MM.1S (cell line): Measurements from ENCODE around the gene GLRA3.

Source experiments
- DNase-seq: peaks from one replicate; pipeline ENCODE4 v3.0.0-alpha.2; 2015
- H2AFZ ChIP-seq: fragments of 300-600 bp; sonication (generic); 2 replicates; pipeline ENCODE4 v1.6.0; 2016; ENCODE audit warnings: antibody characterized with exemption, low read length
- H3F3A ChIP-seq: fragments of 300-600 bp; sonication (generic); 2 replicates; pipeline ENCODE4 v1.6.1; 2016; ENCODE audit warnings: mild to moderate bottlenecking, antibody characterized with exemption, low read length, moderate library complexity, mixed read lengths; ENCODE audit not compliant: insufficient read depth
- H3K27ac ChIP-seq: fragments of 300-600 bp; sonication (generic); 2 replicates; pipeline ENCODE4 v1.5.1; 2016; ENCODE audit warnings: mild to moderate bottlenecking, low read length
- H3K27me3 ChIP-seq: fragments of 300-600 bp; sonication (generic); replicated peaks from 2 replicates; pipeline ENCODE4 v1.6.0; 2016; ENCODE audit warnings: low read length; ENCODE audit not compliant: insufficient read depth
- H3K36me3 ChIP-seq: fragments of 300-600 bp; sonication (generic); replicated peaks from 2 replicates; pipeline ENCODE4 v1.6.1; 2016; ENCODE audit warnings: mild to moderate bottlenecking, low read length, mixed read lengths; ENCODE audit not compliant: insufficient read depth
- H3K4me1 ChIP-seq: fragments of 300-600 bp; sonication (generic); 2 replicates; pipeline ENCODE4 v1.6.1; 2016; ENCODE audit warnings: low read length, mixed read lengths
- H3K4me2 ChIP-seq: fragments of 300-600 bp; sonication (generic); 2 replicates; pipeline ENCODE4 v1.6.0; 2016; ENCODE audit warnings: low read depth, low read length
- H3K4me3 ChIP-seq: fragments of 300-600 bp; sonication (generic); 2 replicates; pipeline ENCODE4 v1.5.1; 2016; ENCODE audit warnings: low read length, mixed read lengths
- H3K79me2 ChIP-seq: fragments of 300-600 bp; sonication (generic); 2 replicates; pipeline ENCODE4 v1.6.1; 2016; ENCODE audit warnings: mixed run types, low read length, mixed read lengths
- H3K9ac ChIP-seq: fragments of 300-600 bp; sonication (generic); 2 replicates; pipeline ENCODE4 v1.6.1; 2016; ENCODE audit warnings: low read length, mixed read lengths
- H3K9me2 ChIP-seq: fragments of 300-600 bp; sonication (generic); replicated peaks from 2 replicates; pipeline ENCODE4 v1.6.1; 2016; ENCODE audit warnings: mild to moderate bottlenecking, low read length, mixed read lengths; ENCODE audit not compliant: insufficient read depth
- H3K9me3 ChIP-seq: fragments of 300-600 bp; sonication (generic); replicated peaks from 2 replicates; pipeline ENCODE4 v1.6.1; 2016; ENCODE audit warnings: mild to moderate bottlenecking, low read length, mixed read lengths; ENCODE audit not compliant: insufficient read depth
- H4K20me1 ChIP-seq: fragments of 300-600 bp; sonication (generic); 2 replicates; pipeline ENCODE4 v1.6.1; 2016; ENCODE audit warnings: mild to moderate bottlenecking, low read length, moderate library complexity, mixed read lengths; ENCODE audit not compliant: insufficient read depth
- EZH2 ChIP-seq: fragments of 300-600 bp; sonication (generic); optimal IDR thresholded peaks from 2 replicates; pipeline ENCODE3; 2017; ENCODE audit warnings: low read depth, mild to moderate bottlenecking, antibody characterized with exemption, low read length, mixed read lengths
- EZH2phosphoT487 ChIP-seq: fragments of 300-600 bp; sonication (generic); IDR thresholded peaks from 2 replicates; pipeline ENCODE4 v1.6.1; 2018; ENCODE audit warnings: antibody characterized with exemption, low read length
- TF ChIP-seq, protein P1 (sequence below): fragments of 300-600 bp; sonication (generic); IDR thresholded peaks from 2 replicates; pipeline ENCODE4 v1.5.1; 2016; ENCODE audit warnings: antibody characterized with exemption, low read length, mixed read lengths

GLRA3 gene

DNA sequence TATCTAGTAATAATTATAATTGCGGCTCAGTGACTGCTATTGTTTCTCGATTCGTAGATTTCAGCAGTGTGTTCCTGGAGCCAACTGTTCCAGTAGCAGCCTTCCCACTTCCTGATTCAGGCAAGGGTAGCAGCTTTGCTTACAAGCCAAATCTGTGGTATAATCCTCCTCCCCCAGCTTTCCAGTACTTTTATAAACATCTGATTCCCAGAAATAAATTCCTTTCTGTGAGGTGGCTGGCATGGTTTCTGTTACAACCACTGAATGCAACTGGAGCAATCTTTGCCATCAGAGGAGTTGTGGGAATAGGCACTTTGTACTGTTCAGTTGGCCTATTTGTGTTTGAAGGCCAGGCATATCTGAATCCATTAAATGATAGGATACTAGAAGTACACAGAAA, 80.0 kb downstream of the GLRA3 start:
- no peaks in the 10 kb centered on the region for H3K9me3 ChIP-seq
- no peaks in the 10 kb centered on the region for H3F3A ChIP-seq
- no peaks in the 10 kb centered on the region for H3K36me3 ChIP-seq
- H3K4me1 ChIP-seq: no peaks in the 10 kb centered on the region
- H3K27me3 ChIP-seq: no peaks in the 10 kb centered on the region
- H2AFZ ChIP-seq: no peak overlapping the region
- H3K4me2 ChIP-seq: no peak overlapping the region
- no peaks in the 10 kb centered on the region for H3K79me2 ChIP-seq
- no peaks in the 10 kb centered on the region for H3K9me2 ChIP-seq
- no peaks in the 10 kb centered on the region for H4K20me1 ChIP-seq
- no peak for DNase-seq
- TF ChIP-seq EZH2 (no peak), EZH2phosphoT487 (no peak)
- TF ChIP-seq, protein P1, sequence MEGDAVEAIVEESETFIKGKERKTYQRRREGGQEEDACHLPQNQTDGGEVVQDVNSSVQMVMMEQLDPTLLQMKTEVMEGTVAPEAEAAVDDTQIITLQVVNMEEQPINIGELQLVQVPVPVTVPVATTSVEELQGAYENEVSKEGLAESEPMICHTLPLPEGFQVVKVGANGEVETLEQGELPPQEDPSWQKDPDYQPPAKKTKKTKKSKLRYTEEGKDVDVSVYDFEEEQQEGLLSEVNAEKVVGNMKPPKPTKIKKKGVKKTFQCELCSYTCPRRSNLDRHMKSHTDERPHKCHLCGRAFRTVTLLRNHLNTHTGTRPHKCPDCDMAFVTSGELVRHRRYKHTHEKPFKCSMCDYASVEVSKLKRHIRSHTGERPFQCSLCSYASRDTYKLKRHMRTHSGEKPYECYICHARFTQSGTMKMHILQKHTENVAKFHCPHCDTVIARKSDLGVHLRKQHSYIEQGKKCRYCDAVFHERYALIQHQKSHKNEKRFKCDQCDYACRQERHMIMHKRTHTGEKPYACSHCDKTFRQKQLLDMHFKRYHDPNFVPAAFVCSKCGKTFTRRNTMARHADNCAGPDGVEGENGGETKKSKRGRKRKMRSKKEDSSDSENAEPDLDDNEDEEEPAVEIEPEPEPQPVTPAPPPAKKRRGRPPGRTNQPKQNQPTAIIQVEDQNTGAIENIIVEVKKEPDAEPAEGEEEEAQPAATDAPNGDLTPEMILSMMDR: no peak
- H3K27ac ChIP-seq: no peak overlapping the region
- H3K9ac ChIP-seq: no peak overlapping the region
- no peak overlapping the region for H3K4me3 ChIP-seq

DNA sequence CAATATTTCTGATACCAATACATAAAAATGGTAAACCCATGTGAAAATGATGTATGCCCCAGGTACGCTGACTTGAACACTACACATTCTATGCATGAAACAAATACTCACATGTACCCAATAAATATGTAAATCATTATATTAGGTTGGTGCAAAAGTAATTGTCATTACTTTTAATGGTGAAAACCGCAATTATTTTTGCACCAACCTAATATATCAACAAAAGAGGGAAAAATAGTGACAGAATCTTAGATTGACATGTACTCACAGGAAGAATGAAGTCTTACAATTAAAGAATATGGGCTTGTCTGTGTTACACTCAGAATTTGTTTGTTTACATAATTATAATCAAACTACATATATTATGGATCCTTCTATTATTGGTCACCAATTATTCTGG, 82.3 kb downstream of the GLRA3 start:
- no peak overlapping the region for H3K27ac ChIP-seq
- H3K9me2 ChIP-seq: no peaks in the 10 kb centered on the region
- H3K4me2 ChIP-seq: no peak overlapping the region
- no peaks in the 10 kb centered on the region for H3K27me3 ChIP-seq
- no peaks in the 10 kb centered on the region for H4K20me1 ChIP-seq
- no peaks in the 10 kb centered on the region for H3K4me1 ChIP-seq
- no peaks in the 10 kb centered on the region for H3K9me3 ChIP-seq
- no peak overlapping the region for H3K4me3 ChIP-seq
- H2AFZ ChIP-seq: no peak overlapping the region
- H3F3A ChIP-seq: no peaks in the 10 kb centered on the region
- TF ChIP-seq EZH2phosphoT487 (no peak), EZH2 (no peak)
- TF ChIP-seq, protein P1: no peak
- H3K9ac ChIP-seq: no peak overlapping the region
- H3K79me2 ChIP-seq: no peaks in the 10 kb centered on the region
- DNase-seq: no peak
- H3K36me3 ChIP-seq: no peaks in the 10 kb centered on the region

DNA sequence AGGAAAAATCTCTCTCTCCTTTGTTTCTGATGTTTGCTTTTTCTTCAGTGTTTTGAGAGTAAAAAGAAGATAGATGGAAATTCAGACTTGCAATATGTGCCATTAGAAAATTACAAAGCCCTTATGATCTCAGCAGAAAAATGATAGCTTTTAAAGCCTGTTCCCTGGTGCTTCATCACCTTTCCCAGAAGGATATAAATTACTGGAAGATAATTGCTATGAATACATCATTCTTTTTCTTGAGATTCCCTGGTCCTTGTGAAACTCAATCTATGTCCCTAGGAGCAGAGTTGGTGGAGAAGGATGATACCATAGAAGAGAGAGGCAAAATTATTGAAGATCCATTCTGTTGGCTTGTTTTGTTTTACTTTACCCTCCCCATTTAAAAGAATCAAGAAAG, 86.5 kb downstream of the GLRA3 start:
- H3K27me3 ChIP-seq: no peaks in the 10 kb centered on the region
- H3F3A ChIP-seq: no peaks in the 10 kb centered on the region
- no peak overlapping the region for H3K27ac ChIP-seq
- H3K9me3 ChIP-seq: no peaks in the 10 kb centered on the region
- no peak overlapping the region for H3K4me2 ChIP-seq
- DNase-seq: no peak
- H3K79me2 ChIP-seq: no peaks in the 10 kb centered on the region
- no peaks in the 10 kb centered on the region for H3K9me2 ChIP-seq
- no peak overlapping the region for H3K9ac ChIP-seq
- no peak overlapping the region for H3K4me3 ChIP-seq
- H2AFZ ChIP-seq: no peak overlapping the region
- H4K20me1 ChIP-seq: no peaks in the 10 kb centered on the region
- H3K4me1 ChIP-seq: no peaks in the 10 kb centered on the region
- no peaks in the 10 kb centered on the region for H3K36me3 ChIP-seq
- TF ChIP-seq EZH2phosphoT487 (no peak), EZH2 (no peak)
- TF ChIP-seq, protein P1: no peak
